DOHH2 (cell line): Measurements from ENCODE around the gene DYNLT1.

Experiments used
- EZH2phosphoT487 ChIP-seq: fragments of 200-600 bp; sonication (generic); IDR thresholded peaks from 2 replicates; pipeline ENCODE4 v1.6.1; 2017; ENCODE audit warnings: borderline replicate concordance, mild to moderate bottlenecking, antibody characterized with exemption, low read length, moderate library complexity, mixed read lengths
- TF ChIP-seq, protein P1 (sequence below): fragments of 200-600 bp; sonication (generic); IDR thresholded peaks from one replicate; pipeline ENCODE4 v1.5.1; 2014; ENCODE audit warnings: antibody characterized with exemption, mild to moderate bottlenecking, low read depth, low read length; ENCODE audit not compliant: poor library complexity, severe bottlenecking

DNA sequence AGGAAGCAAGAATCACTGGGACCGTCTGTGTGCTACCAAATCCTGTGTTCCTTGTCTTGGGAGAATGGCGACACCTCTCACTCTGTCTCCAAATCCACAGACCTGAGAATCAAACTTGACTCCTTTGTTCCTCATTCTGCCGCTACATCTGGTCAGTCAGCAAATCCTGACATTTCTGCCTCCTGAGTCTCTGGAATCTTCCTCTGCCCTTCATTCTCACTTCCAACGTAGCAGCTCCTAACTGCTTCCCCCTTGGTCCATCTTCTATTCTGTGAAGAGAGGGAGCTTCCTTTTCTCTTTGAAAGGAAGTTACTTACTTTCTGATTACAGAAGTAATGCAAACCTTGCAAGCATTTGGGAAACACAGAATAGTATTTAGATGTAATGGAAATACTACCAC lies 43.0 kb upstream of the DYNLT1 start:
- TF ChIP-seq, protein P1, sequence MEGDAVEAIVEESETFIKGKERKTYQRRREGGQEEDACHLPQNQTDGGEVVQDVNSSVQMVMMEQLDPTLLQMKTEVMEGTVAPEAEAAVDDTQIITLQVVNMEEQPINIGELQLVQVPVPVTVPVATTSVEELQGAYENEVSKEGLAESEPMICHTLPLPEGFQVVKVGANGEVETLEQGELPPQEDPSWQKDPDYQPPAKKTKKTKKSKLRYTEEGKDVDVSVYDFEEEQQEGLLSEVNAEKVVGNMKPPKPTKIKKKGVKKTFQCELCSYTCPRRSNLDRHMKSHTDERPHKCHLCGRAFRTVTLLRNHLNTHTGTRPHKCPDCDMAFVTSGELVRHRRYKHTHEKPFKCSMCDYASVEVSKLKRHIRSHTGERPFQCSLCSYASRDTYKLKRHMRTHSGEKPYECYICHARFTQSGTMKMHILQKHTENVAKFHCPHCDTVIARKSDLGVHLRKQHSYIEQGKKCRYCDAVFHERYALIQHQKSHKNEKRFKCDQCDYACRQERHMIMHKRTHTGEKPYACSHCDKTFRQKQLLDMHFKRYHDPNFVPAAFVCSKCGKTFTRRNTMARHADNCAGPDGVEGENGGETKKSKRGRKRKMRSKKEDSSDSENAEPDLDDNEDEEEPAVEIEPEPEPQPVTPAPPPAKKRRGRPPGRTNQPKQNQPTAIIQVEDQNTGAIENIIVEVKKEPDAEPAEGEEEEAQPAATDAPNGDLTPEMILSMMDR, result no peak
- TF ChIP-seq EZH2phosphoT487, result no peak
